HEK293T (cell line): ENCODE measurements around the gene SMIM41.

Source experiments
- CTCF ChIA-PET: fragments of 350-600 bp; formaldehyde crosslinking; extraction: SDS; loops from one replicate; lab custom pipeline; 2021; ENCODE audit warnings: antibody characterized with exemption, inconsistent platforms; lab: Yijun Ruan, JAX
- POLR2A ChIA-PET: fragments of 350-600 bp; formaldehyde crosslinking; extraction: SDS; loops from one replicate; lab custom pipeline; 2020; ENCODE audit warnings: antibody characterized with exemption, inconsistent platforms; lab: Yijun Ruan, JAX
- DNase-seq: peaks from one replicate; pipeline ENCODE4 v3.0.0; 2012; ENCODE audit warnings: mixed read lengths; ENCODE audit errors: extremely low spot score
- ARNT ChIP-seq: fragments of 450-650 bp; IDR thresholded peaks from 2 replicates; pipeline ENCODE4 v1.6.1; 2017; ENCODE audit warnings: mild to moderate bottlenecking
- BHLHE40 ChIP-seq: fragments of 450-650 bp; IDR thresholded peaks from 2 replicates; pipeline ENCODE4 v1.6.1; 2016; ENCODE audit warnings: mild to moderate bottlenecking, moderate library complexity, borderline replicate concordance
- CTBP1 ChIP-seq: fragments of 450-650 bp; IDR thresholded peaks from 2 replicates; pipeline ENCODE4 v1.6.1; 2016; ENCODE audit warnings: borderline replicate concordance
- ELF4 ChIP-seq: fragments of 450-650 bp; IDR thresholded peaks from 2 replicates; pipeline ENCODE4 v1.6.1; 2017; ENCODE audit warnings: antibody characterized with exemption
- FOXA1 ChIP-seq: fragments of 450-650 bp; IDR thresholded peaks from 2 replicates; pipeline ENCODE4 v1.6.1; 2016; ENCODE audit warnings: mild to moderate bottlenecking
- FOXK2 ChIP-seq: fragments of 450-650 bp; IDR thresholded peaks from 2 replicates; pipeline ENCODE4 v1.6.1; 2016; ENCODE audit warnings: mild to moderate bottlenecking
- FOXM1 ChIP-seq: fragments of 450-650 bp; IDR thresholded peaks from 2 replicates; pipeline ENCODE4 v1.6.1; 2017; ENCODE audit warnings: mild to moderate bottlenecking, borderline replicate concordance
- HDGF ChIP-seq: fragments of 450-650 bp; IDR thresholded peaks from 2 replicates; pipeline ENCODE4 v1.6.1; 2017; ENCODE audit warnings: antibody characterized with exemption, borderline replicate concordance
- L3MBTL2 ChIP-seq: fragments of 450-650 bp; conservative IDR thresholded peaks from 2 replicates; pipeline ENCODE4 v1.6.1; 2016; ENCODE audit warnings: mild to moderate bottlenecking
- LEF1 ChIP-seq: fragments of 450-650 bp; IDR thresholded peaks from 2 replicates; pipeline ENCODE4 v1.6.1; 2017; ENCODE audit warnings: mild to moderate bottlenecking, borderline replicate concordance
- NFRKB ChIP-seq: fragments of 450-650 bp; IDR thresholded peaks from 2 replicates; pipeline ENCODE4 v1.6.1; 2016; ENCODE audit warnings: mild to moderate bottlenecking, moderate library complexity
- SP1 ChIP-seq: fragments of 450-650 bp; IDR thresholded peaks from 2 replicates; pipeline ENCODE4 v1.6.1; 2017
- SUZ12 ChIP-seq: fragments of 450-650 bp; IDR thresholded peaks from 2 replicates; pipeline ENCODE4 v1.6.1; 2016; ENCODE audit warnings: mild to moderate bottlenecking
- TARDBP ChIP-seq: fragments of 450-650 bp; IDR thresholded peaks from 2 replicates; pipeline ENCODE4 v1.6.1; 2016
- ZNF384 ChIP-seq: fragments of 450-650 bp; IDR thresholded peaks from 2 replicates; pipeline ENCODE4 v1.6.1; 2016
- TF ChIP-seq, protein P1 (sequence below): fragments of 450-650 bp; IDR thresholded peaks from 2 replicates; pipeline ENCODE4 v1.6.1; 2016

Gene SMIM41

DNA sequence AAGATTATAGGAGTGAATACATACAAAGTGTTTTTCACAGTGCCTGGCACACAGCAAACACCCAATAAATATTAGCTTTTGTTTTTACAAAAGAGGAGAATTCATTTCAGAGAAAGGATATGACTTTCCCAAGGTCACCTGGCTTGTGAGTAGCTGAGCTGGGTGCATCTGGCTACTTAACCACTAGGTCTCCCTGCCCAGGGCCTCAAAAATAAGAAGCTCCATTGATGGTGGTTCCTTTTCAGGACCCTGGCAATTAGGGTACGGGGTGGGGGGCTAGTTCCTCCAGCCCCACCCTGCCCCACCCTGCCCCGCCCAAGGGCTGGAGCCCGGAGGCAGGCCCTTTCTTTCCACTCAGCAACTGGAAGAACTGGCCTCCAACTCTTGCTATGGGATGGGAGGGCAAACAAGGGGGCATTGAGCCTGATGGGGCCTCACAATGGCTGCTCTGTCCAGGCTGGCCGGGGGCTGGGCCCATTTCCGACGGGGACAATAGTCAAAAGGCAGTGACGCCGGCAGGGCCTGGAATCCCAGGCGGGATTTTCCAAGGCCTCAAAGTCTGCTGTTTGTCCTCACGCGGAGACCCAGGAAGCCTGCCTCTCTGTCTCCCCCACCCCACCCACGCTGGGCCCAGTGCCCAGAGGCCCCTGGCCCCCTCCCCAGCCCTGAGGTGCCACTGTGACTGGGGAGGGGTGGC, 17.9 kb upstream of the SMIM41 start:
- ChIA-PET POLR2A (interaction anchor here (0.9 kb wide), 2 partner anchors 8 to 24 kb away, joined by 3 read pairs; partner anchors contain the start of gene ATG101), CTCF (interaction anchor here (1.1 to 2.0 kb wide), 2 partner anchors 36 kb away, joined by 3 to 5 read pairs; no protein-coding TSS in a partner anchor)
- DNase-seq, result no peak
- no peak for TF ChIP-seq ZNF384
- no peak for TF ChIP-seq FOXM1
- TF ChIP-seq ELF4, result no peak
- TF ChIP-seq FOXK2, result no peak
- no peak for TF ChIP-seq SUZ12
- no peak for TF ChIP-seq SP1
- TF ChIP-seq BHLHE40, result no peak
- TF ChIP-seq L3MBTL2, result no peak
- no peak for TF ChIP-seq CTBP1

DNA sequence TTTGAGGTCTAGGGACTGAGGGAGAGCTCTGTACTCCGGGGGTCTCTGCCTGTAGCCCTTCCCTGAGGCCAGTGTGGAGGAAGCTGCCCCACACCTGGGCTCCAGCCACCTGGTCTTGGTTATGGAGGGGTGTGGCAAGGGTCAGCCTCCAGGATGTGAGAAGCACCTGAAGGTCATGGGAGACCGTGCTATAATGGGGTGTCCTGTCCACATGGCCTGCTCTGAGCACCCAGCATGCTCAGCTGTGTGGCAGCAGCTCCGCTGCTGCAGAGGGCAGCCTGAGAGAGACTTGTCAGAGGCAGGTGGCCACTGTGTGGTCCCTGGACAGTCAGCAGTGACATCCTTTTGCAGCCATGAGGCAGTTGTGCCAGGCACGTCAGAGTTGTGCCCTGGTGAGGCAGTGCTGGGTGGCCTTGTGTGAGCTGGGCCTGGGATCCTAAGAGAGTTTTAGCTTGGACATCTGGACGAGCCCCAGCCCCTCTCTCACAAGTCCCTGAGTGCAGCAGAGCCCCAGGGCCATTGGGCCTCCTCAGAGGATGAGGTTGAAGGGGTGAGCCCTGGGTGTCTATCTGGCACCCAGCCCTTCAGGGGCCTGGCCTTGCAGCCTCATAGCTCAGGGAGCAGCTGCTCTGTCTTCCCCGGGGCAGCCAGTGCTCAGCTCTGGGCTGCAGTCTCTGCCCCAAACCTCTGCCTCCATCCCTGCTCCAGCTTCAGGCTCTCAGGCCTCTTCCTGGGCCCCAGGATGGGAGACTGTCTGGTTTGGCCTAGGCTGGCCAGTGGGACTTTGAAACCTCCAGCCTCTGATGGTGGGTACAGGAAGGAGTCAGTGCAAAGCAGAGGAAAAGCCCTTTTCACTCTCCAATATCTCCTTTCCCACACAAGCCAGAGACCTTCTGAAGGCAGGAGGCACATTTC, 17.1 kb upstream of the SMIM41 start:
- ChIA-PET CTCF (interaction anchor here (0.7 to 2.0 kb wide), 2 partner anchors 33 to 37 kb away, joined by 3 to 5 read pairs; no protein-coding TSS in a partner anchor), POLR2A (interaction anchor here (0.9 kb wide), 1 partner anchor 25 kb away, joined by 3 read pairs; no protein-coding TSS in a partner anchor)
- no peak for DNase-seq
- TF ChIP-seq ELF4, result no peak
- TF ChIP-seq NFRKB, result no peak
- TF ChIP-seq SUZ12, result no peak
- TF ChIP-seq FOXM1, result no peak
- no peak for TF ChIP-seq BHLHE40
- TF ChIP-seq HDGF, result no peak
- TF ChIP-seq FOXA1, result no peak
- no peak for TF ChIP-seq SP1
- no peak for TF ChIP-seq LEF1

DNA sequence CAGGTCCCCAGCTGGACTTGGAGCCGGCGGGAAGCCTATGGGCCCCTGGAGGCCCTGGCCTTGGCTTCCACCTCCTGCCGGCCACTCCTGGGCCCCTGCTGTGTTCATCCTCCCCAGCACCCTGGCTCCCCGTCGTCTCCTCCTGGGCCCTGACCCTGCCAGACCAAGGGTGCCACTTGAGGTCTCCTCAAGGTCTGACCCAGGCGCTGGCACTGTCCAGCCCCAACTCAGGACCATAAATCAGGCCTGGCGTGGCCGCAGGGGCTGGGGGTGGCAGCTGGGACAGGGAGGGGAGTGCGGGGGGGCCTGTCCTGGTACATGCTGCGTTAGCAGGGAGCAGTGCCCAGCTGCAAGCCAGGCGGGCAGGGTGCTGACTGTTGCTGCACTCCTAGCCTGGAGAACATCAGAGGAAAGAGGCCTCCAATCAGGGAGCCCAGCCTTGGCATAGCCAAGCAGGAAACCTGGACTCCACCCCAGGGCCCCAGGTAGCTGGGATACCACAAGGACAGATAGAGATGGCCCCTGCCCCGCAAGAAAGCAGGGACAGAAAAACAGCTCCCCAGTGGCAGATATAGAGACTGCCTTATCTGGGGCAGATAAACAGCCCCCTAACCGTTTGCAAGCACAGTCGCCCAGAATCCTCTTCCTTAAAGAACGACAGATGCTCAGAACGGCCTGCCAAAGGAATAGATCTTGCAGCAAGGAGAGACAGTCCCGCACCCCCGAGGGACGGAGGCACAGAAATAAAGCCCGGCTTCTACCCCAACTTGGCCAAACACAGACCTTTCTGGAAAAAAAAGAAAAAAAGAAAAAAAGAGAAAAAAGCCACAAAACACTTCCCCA, 16.2 kb upstream of the SMIM41 start:
- no peak for TF ChIP-seq ELF4
- TF ChIP-seq HDGF, result no peak
- no peak for TF ChIP-seq ARNT
- no peak for TF ChIP-seq SP1
- no peak for TF ChIP-seq ZNF384
- no peak for TF ChIP-seq LEF1
- no peak for TF ChIP-seq CTBP1
- TF ChIP-seq FOXK2, result no peak
- no peak for TF ChIP-seq FOXM1
- TF ChIP-seq SUZ12, result no peak
- no peak for TF ChIP-seq NFRKB
- no peak for TF ChIP-seq BHLHE40
- TF ChIP-seq TARDBP, result no peak
- no peak for TF ChIP-seq L3MBTL2
- no peak for TF ChIP-seq FOXA1
- TF ChIP-seq, protein P1, sequence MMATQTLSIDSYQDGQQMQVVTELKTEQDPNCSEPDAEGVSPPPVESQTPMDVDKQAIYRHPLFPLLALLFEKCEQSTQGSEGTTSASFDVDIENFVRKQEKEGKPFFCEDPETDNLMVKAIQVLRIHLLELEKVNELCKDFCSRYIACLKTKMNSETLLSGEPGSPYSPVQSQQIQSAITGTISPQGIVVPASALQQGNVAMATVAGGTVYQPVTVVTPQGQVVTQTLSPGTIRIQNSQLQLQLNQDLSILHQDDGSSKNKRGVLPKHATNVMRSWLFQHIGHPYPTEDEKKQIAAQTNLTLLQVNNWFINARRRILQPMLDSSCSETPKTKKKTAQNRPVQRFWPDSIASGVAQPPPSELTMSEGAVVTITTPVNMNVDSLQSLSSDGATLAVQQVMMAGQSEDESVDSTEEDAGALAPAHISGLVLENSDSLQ, result no peak
- POLR2A ChIA-PET, result no interaction called here
- DNase-seq, result no peak
- CTCF ChIA-PET, result interaction anchor here (0.7 to 2.0 kb wide), 2 partner anchors 33 to 38 kb away, joined by 3 to 5 read pairs; no protein-coding TSS in a partner anchor

DNA sequence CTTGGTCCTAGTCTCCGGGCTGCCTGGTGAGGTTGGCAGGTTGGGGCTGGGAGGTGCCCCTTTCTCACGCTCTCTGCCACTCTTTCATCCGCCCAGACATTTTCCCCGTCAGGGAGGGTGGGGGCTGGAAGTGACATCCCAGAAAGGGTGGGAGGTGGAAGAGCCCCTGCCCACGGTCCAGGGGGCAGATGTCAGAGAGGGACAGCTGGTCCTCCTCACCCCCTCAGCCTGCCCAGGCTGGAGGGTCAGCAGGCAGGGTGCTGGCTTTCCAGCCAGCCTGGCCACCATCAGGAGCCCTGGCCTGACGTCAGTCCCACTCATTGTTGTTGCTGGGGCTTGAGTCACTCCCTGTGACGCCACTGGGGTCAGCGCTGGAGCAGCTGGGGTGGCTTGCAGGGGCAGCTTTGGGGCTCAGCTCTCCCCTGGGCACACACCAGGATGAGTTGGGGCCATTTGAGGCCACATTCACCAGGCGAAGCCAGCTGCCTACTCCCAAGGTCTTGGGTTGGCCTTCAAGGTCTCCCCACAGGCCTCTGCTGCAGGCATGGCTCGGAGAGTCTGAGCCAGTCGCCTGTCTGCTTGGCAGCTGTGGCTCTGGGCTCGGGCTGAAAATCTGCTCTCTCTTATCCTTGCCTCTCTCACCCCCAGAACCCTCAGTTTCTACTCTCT, 15.4 kb upstream of the SMIM41 start:
- DNase-seq, result no peak
- ChIA-PET POLR2A (no interaction called here), CTCF (no interaction called here)
- no peak for TF ChIP-seq SUZ12
- no peak for TF ChIP-seq HDGF
- TF ChIP-seq FOXA1, result no peak
- no peak for TF ChIP-seq TARDBP
- TF ChIP-seq ARNT, result no peak
- no peak for TF ChIP-seq SP1
- no peak for TF ChIP-seq L3MBTL2
- TF ChIP-seq CTBP1, result no peak
- no peak for TF ChIP-seq ZNF384
- no peak for TF ChIP-seq ELF4
- TF ChIP-seq BHLHE40, result no peak
- TF ChIP-seq FOXM1, result no peak
- no peak for TF ChIP-seq LEF1
- no peak for TF ChIP-seq NFRKB
- TF ChIP-seq, protein P1, result no peak
- TF ChIP-seq FOXK2, result no peak

DNA sequence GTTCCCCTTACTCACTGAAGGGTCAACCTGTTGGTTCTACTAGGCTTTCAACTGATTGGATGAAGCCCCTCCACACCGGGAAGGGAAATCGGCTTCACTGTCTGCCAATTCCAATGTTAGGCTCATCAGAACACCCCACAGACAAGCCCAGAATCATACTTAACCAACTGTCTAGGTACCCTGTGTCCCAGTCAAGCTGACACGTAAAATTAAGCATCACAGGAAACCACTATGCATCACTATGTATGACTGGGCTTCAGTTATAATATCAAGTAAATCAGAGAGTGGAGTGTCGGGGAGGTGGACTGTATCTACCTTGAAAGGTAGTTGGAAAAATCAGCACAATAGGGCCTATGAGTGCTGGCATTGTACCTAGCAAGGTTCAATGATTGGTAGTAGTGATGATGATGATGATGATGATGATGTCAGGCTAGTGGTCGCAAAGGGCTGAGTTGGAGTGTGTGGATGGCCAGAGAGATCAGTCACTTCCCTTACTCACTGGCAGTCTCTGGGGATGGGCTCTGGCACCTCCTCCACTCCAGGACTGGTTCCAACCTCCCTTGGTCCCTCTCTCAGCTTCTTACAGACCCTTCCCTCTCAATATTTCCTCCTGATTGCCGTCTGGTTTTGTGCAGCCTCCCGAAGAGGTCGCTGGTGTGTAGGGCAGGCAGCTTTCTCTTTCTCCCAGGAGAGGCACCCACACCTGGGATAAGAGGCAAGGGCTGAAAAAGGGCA, 13.0 kb upstream of the SMIM41 start:
- ChIA-PET POLR2A (no interaction called here), CTCF (interaction anchor here (0.6 kb wide), 1 partner anchor 41 kb away, joined by 3 read pairs; no protein-coding TSS in a partner anchor)
- TF ChIP-seq SP1 (no peak), FOXK2 (no peak), ARNT (no peak), FOXA1 (no peak), HDGF (no peak), FOXM1 (no peak), L3MBTL2 (no peak), SUZ12 (no peak)
- TF ChIP-seq, protein P1, result no peak
- DNase-seq, result no peak
